T-helper 9 cell (primary cell): ENCODE data around the gene UGT2B17.
"Not testable (repeated sequence)": the region's sequence is repeated elsewhere in the genome, so short reads cannot be mapped to it uniquely, and the experiment has no call there.

Experiments used
- DNase-seq: peaks from one replicate; pipeline ENCODE4 v3.0.0-alpha.2; 2020

Gene UGT2B17

DNA sequence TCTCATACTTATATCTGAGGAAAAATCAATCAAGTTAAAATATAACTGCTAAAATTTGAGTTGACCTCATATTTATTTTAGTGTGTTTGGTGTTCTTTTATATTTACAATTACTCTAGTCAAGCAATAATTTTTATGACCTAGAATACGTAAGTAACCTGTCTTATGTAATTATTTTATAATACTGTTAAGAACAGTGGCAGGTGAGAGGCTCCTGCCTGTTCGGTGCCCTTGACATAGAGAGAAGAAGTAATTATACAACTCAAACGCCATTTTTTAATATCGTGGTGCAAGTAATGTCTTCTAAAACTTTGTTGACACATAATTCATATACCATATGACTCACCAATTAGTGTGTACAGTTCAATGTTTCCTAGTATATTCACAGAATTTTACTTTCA is 7.6 kb downstream of the UGT2B17 start:
- DNase-seq, result not testable (repeated sequence)

- not testable (repeated sequence) for DNase-seq
Measured at GRCh38 chr4:68566364-68566763, 9.8 kb downstream of the UGT2B17 start.

- DNase-seq, result not testable (repeated sequence)
Measured at GRCh38 chr4:68565082-68565481, 11.0 kb downstream of the UGT2B17 start.

DNA sequence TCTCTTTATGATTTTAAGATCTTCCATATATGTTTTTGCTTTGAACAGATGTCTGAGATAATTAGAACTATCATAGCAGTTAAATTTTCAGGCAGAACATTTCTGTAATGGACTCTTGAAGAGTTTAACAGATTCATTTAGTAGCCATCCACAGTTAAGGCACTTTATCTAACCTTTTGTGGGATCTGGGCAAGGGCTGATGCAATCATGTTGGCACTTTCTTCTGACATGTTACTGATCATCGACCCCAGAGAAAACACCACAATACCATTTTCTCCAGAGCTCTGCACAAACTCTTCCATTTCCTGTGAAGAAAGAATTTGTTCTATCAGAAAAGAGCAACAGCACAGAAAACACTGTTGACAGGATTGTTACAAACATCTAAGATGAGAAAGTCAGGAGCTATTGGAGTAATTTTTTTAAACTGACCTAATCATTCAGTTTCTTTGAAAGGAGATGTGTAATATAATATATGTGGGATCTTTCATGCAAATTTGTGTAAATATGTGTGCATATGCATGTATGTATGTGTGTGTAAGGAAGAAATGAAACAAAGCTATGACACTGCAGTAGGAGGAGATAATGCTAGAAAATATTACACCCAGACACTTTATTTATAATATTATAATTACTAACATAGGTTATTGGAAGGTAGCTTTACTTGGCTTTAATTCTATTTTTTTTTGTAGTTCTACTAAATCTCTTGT is 15.6 kb downstream of the UGT2B17 start:
- DNase-seq, result not testable (repeated sequence)

DNA sequence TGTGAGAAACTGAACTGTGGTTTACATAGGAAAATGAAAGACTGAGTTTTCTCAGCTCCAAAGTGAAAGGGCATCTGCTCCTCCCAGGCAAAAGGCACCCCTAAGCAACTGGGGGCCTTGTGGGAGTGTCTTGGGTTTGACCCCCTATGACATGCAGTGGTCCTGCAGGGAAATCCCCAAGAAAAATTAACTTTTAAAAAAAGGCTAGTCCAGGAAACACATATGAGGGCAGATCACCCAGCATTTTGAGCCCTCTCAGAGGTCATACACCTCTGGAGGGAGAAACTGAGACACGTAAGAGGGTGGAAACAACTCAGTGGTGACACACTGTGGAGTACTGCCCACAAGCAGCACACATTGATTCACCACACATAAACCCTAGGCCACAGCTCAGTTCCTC is 22.3 kb downstream of the UGT2B17 start:
- DNase-seq, result not testable (repeated sequence)

- not testable (repeated sequence) for DNase-seq
Measured at GRCh38 chr4:68552818-68553811, 23.0 kb downstream of the UGT2B17 start.

GRCh38 chr4:68542742-68543141 is 33.4 kb downstream of the UGT2B17 start:
- DNase-seq, result not testable (repeated sequence)

- no peak for DNase-seq
Measured at GRCh38 chr4:68536375-68536774, 39.7 kb downstream of the UGT2B17 start.

GRCh38 chr4:68535974-68536373 is 40.1 kb downstream of the UGT2B17 start:
- no peak for DNase-seq

- not testable (repeated sequence) for DNase-seq
Measured at GRCh38 chr4:68522232-68522631, 53.9 kb downstream of the UGT2B17 start.

DNA sequence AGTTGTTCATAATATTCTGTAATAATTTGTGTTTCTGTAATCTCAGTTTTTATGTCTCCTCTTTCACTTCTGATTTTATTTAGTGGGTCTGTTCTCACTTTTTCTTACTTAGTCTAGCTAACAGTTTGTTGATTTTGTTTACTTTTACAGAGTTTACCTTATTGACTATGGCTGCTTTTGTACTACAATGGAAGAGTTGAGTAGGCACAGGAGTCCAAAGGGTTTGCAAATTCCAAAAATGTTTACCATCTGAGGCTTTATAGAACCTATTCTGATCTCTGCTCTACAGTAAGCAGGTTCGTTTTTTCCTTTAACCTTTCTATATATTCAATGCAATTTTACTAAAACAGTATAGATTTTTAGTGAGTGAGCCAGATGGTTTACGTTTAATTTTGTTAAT is 55.1 kb downstream of the UGT2B17 start:
- no peak for DNase-seq

DNA sequence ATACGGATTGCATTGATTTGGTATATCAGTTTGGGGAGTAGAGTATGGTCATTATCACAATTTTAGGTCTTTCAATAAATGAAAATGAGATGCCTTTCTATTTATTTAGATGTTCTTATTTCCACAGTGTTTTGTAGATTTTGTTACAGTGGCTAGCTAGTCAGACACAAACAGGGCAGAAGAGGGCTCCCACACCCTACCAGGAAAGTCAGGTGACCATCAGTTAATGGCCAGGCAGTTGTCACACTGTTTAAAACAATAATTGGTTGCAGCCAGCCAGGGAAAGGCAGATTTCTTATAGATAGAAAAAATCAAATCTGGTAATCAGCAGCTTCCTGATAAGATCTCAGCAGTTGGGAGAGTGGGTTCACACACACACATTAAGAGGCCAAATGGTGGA is 57.2 kb downstream of the UGT2B17 start:
- no peak for DNase-seq

DNA sequence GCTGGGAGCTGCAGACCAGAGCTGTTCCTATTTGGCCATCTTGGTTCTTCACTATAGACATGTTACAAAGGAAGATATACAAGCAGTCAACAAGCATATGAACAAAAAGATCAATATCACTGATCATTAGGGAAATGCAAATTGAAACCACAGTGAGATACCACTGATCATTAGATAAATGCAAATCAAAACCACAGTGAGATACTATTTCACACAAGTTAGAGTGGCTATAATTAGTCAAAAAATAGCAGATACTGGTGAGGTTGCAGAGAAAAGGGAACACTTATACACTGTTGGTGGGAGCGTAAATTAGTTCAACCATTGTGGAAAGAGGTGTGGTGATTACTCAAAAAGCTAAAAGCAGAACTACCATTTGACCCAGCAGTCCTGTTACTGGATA is 70.7 kb downstream of the UGT2B17 start:
- DNase-seq, result not testable (repeated sequence)

DNA sequence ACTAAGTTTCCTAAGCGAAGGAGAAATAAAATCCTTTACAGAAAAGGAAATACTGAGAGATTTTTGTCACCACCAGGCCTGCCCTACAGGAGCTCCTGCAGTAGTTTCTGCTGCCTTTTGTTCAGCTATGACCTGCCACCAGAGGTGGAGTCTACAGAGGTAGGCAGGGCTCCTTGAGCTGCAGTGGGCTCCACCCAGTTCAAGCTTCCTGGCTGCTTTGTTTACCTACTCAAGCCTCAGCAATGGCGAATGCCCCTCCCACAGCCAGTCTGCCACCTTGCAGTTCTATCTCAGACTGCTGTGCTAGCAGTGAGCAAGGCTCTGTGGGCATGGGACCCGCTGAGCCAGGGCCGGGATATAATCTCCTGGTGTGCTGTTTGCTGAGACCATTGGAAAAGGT is 71.3 kb downstream of the UGT2B17 start:
- not testable (repeated sequence) for DNase-seq

- DNase-seq, result not testable (repeated sequence)
Measured at GRCh38 chr4:68503462-68503861, 72.7 kb downstream of the UGT2B17 start.

DNA sequence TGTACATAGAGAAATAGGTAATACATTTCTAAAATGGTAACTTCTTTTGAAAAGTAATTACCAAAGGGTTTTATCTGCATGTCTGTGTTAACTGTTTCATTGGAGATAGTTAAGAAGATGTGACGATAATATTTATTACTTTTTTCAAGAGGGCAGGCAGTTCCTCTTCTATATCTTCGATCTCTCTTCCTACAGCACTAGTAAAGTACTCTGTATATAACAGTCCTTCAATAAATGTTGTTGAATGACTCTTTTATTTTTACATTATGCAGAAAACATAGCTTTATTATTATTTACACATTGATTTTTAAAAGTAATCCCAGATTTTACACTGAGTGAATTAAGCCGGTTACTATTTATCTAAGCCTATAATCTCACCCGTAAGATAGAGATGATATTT is 77.1 kb downstream of the UGT2B17 start:
- DNase-seq, result no peak

GRCh38 chr4:68498413-68499007 is 77.6 kb downstream of the UGT2B17 start:
- DNase-seq, result peak; percentile 34

GRCh38 chr4:68494688-68495087 is 81.4 kb downstream of the UGT2B17 start:
- no peak for DNase-seq

DNA sequence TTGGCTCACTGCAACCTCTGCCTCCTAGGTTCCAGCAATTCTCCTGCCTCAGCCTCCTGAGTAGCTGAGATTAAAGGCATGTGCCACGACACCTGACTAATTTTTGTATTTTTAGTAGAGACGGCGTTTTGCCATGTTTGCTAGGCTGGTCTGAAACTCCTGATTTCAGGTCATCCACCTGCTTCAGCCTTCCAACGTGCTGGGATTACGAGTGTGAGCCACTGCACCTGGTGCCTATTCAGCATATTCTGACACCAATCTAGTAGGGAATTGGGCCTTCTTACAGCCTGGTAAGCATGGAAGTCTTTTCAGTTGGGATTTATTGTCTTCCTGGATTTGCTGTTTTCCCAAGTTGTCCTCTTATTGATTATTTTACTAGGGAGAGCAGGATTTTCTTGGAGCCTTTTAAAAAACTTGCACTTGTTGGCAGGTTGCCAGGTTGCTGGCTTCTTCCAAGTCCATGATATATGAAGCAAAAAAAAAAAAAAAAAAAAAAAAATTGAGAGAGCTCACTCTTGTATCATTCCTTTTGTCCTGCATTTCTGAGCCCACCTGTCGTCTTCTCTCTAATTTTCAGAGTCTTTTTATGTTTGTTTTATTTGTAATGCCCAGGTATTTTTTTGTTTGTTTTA is 85.2 kb downstream of the UGT2B17 start:
- no peak for DNase-seq

GRCh38 chr4:68489338-68489737 is 86.8 kb downstream of the UGT2B17 start:
- DNase-seq, result no peak
